GM12873 (cell line): ENCODE results near the gene ARSB.

Source experiments
- TF ChIP-seq, protein P1 (sequence below): IDR thresholded peaks from 2 replicates; pipeline ENCODE4 v1.5.1; 2012; ENCODE audit warnings: low read depth, mild to moderate bottlenecking, moderate library complexity, low read length, control low read depth; ENCODE audit not compliant: insufficient read depth; ENCODE audit errors: missing control alignments

The ARSB gene

DNA sequence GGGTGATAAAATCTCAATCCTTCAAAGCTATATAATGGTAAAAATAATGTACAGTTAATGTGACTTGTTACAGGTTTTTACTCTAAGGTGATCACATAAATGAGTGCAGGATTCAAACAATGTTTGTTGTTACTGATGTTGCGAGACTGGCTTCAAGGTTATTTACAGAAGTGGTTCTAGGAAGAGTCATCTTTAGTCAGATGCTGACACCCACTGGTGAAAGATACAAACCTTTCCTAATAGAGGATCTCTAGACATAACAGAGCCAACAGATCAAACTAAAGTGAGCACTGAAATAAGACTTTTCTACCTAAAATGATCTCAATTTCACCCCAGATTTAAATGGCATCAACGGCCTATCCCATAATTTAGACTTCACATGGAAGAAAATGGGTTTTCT, 20.2 kb downstream of the ARSB start:
- TF ChIP-seq, protein P1, sequence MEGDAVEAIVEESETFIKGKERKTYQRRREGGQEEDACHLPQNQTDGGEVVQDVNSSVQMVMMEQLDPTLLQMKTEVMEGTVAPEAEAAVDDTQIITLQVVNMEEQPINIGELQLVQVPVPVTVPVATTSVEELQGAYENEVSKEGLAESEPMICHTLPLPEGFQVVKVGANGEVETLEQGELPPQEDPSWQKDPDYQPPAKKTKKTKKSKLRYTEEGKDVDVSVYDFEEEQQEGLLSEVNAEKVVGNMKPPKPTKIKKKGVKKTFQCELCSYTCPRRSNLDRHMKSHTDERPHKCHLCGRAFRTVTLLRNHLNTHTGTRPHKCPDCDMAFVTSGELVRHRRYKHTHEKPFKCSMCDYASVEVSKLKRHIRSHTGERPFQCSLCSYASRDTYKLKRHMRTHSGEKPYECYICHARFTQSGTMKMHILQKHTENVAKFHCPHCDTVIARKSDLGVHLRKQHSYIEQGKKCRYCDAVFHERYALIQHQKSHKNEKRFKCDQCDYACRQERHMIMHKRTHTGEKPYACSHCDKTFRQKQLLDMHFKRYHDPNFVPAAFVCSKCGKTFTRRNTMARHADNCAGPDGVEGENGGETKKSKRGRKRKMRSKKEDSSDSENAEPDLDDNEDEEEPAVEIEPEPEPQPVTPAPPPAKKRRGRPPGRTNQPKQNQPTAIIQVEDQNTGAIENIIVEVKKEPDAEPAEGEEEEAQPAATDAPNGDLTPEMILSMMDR = peak; percentile 56

DNA sequence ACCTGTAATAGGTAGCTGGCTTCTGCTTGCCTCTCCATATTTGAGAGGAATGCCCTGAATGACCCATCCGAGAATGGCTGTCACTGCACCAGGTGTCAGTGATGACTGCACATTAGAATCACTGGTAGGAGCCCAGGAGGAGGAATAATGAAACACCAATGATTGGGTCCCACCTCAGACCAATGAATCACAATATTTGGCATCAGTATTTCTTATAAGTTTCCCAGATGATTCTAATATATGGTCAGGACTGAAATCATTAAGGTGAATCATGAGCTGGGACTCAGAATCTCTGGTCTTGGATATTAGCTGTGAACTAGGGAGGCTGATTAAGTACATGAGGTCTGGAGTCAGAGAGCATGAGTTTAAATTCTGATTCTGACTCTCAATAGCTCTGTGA, 23.4 kb downstream of the ARSB start:
- TF ChIP-seq, protein P1 = no peak

DNA sequence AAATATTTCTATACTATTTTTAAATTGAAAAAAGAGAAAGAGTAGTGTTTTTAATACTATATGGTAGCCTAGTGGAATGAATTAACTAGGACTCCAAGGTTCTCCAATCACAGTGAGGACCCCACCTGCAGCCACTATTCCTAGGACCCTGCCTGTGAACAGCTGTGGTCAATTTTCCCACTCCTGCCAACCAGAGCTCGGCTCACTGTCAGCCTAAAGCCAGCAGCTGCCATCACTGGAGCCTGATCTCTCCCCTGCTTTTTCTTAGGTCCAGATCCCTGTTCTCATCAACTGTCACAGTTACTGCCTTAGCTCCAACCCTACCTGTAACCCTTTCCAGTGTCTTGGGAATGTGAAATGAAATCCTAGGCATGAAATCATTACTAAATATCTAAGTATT, 25.3 kb downstream of the ARSB start:
- TF ChIP-seq, protein P1 = no peak

- TF ChIP-seq, protein P1 = no peak
These were observed 26.3 kb downstream of the ARSB start for GRCh38 chr5:78958672-78959445.

- TF ChIP-seq, protein P1 = no peak
These were observed 28.2 kb downstream of the ARSB start for GRCh38 chr5:78956901-78957300.

DNA sequence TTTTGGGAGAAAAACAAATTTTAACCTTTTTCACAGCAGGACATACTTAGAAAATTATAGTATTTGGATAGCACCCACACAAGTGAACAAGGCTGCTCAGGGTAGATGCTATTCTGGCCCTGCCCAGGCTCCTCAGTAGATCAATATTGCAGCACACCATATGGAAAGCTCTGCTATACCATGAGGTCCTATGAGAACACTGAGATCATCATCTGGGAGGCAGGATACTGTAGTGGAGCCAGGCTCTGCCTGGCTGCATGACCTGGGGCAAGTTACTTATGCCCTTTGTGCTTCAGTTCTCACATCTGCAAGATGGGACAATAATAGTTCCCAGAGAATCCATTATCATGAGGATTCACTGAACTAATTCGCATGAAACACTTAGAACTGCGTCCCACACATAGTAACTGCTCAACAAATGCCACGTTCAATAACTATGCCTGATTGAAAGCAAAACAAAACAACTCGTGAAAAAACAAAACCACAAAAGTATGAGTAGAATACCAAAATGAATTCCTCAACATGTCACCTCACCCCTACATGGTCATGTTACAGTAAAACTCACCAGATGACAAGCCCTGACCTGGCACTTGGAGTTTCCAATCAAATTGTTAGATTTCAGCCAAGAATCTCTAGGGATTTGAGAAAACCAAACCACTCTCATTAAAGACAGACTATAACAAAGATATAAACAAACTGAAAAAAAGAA, 31.9 kb downstream of the ARSB start:
- TF ChIP-seq, protein P1 = no peak

GRCh38 chr5:78930721-78931120, 54.4 kb downstream of the ARSB start:
- TF ChIP-seq, protein P1 = no peak
